GM12801 (cell line): ENCODE data around the gene HES2.

Experiments
- CTCF ChIP-seq: IDR thresholded peaks from one replicate; pipeline ENCODE4 v1.5.1; 2011; ENCODE audit warnings: control low read depth; ENCODE audit not compliant: insufficient read length; ENCODE audit errors: extremely low read depth

The HES2 gene

GRCh38 chr1:6464915-6465314 lies 45.2 kb upstream of the HES2 start:
- TF ChIP-seq CTCF, result no peak

- TF ChIP-seq CTCF, result no peak
These were observed 44.8 kb upstream of the HES2 start for GRCh38 chr1:6464514-6464836.

GRCh38 chr1:6463120-6463412 lies 43.3 kb upstream of the HES2 start:
- no peak for TF ChIP-seq CTCF

GRCh38 chr1:6462412-6463119 lies 42.8 kb upstream of the HES2 start:
- no peak for TF ChIP-seq CTCF

- no peak for TF ChIP-seq CTCF
These were observed 42.1 kb upstream of the HES2 start for GRCh38 chr1:6461538-6462411.

- no peak for TF ChIP-seq CTCF
These were observed 41.4 kb upstream of the HES2 start for GRCh38 chr1:6461051-6461530.

- TF ChIP-seq CTCF, result no peak
These were observed 40.8 kb upstream of the HES2 start for GRCh38 chr1:6460301-6461050.
